ENCODE data around the gene CARMIL1.

DNA sequence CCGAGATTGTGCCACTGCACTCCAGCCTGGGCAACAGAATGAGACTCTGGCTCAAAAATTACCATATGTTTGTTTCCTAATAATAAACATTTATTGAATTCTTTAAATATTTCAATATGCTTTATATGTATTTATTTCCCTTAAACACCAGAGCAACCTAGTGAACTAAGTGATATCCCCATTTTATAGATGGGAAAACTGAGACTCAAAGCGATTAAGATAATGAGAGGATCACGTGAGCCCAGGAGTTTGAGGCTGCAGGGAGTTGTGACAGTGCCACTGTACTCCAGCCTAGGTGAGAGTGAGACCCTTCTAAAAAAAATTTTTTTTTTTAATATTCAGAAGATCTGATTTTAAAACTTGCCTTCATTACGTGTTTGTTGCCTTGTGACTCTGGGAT, 19.4 kb upstream of the CARMIL1 start:
- TF ChIP-seq, protein P1, sequence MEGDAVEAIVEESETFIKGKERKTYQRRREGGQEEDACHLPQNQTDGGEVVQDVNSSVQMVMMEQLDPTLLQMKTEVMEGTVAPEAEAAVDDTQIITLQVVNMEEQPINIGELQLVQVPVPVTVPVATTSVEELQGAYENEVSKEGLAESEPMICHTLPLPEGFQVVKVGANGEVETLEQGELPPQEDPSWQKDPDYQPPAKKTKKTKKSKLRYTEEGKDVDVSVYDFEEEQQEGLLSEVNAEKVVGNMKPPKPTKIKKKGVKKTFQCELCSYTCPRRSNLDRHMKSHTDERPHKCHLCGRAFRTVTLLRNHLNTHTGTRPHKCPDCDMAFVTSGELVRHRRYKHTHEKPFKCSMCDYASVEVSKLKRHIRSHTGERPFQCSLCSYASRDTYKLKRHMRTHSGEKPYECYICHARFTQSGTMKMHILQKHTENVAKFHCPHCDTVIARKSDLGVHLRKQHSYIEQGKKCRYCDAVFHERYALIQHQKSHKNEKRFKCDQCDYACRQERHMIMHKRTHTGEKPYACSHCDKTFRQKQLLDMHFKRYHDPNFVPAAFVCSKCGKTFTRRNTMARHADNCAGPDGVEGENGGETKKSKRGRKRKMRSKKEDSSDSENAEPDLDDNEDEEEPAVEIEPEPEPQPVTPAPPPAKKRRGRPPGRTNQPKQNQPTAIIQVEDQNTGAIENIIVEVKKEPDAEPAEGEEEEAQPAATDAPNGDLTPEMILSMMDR (IDR thresholded peaks at IDR 0.05), result no peak
- TF ChIP-seq POLR2AphosphoS5 (IDR thresholded peaks at IDR 0.05) (no peak), POLR2A (IDR thresholded peaks at IDR 0.05) (no peak)

Measured in breast epithelium (tissue), 3 donors.